Measurements from ENCODE around the gene RALY.

GRCh38 chr20:34022839-34023234 is 29.1 kb downstream of the RALY start:
- TF ChIP-seq, protein P1, sequence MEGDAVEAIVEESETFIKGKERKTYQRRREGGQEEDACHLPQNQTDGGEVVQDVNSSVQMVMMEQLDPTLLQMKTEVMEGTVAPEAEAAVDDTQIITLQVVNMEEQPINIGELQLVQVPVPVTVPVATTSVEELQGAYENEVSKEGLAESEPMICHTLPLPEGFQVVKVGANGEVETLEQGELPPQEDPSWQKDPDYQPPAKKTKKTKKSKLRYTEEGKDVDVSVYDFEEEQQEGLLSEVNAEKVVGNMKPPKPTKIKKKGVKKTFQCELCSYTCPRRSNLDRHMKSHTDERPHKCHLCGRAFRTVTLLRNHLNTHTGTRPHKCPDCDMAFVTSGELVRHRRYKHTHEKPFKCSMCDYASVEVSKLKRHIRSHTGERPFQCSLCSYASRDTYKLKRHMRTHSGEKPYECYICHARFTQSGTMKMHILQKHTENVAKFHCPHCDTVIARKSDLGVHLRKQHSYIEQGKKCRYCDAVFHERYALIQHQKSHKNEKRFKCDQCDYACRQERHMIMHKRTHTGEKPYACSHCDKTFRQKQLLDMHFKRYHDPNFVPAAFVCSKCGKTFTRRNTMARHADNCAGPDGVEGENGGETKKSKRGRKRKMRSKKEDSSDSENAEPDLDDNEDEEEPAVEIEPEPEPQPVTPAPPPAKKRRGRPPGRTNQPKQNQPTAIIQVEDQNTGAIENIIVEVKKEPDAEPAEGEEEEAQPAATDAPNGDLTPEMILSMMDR (IDR thresholded peaks at IDR 0.05), result no peak
- no peak for TF ChIP-seq POLR2A (IDR thresholded peaks at IDR 0.05)
- no peak for TF ChIP-seq EP300 (IDR thresholded peaks at IDR 0.05)

All from ovary (tissue), 3 donors.